Hematopoietic multipotent progenitor cell treated with erythropoietin and hydrocortisone succinate and interleukin-3 and kit ligand, for 6 days (in vitro differentiated cells): Measurements from ENCODE around the gene DYNLT2B.
"Not testable (repeated sequence)": the region's sequence is repeated elsewhere in the genome, so short reads cannot be mapped to it uniquely, and the experiment has no call there.

Experiments used
- DNase-seq: peaks from one replicate; pipeline ENCODE4 v3.0.0-alpha.2; 2015

DYNLT2B gene

GRCh38 chr3:196317687-196318467, at the start of gene DYNLT2B:
TSS of gene DYNLT2B (minus strand) at chr3:196318240. CDS start at chr3:196318152, 88 bp downstream.
- peak; percentile 93 for DNase-seq

- no peak for DNase-seq
Observed at GRCh38 chr3:196365736-196366135, 47.7 kb upstream of the DYNLT2B start.

GRCh38 chr3:196360586-196360985, 42.5 kb upstream of the DYNLT2B start:
- no peak for DNase-seq

- DNase-seq, result not testable (repeated sequence)
Observed at GRCh38 chr3:196358540-196358939, 40.5 kb upstream of the DYNLT2B start.

GRCh38 chr3:196357905-196358304, 39.9 kb upstream of the DYNLT2B start:
- DNase-seq, result no peak

- DNase-seq, result no peak
Observed at GRCh38 chr3:196356556-196356955, 38.5 kb upstream of the DYNLT2B start.

- DNase-seq, result no peak
Observed at GRCh38 chr3:196355668-196356067, 37.6 kb upstream of the DYNLT2B start.

GRCh38 chr3:196354132-196354531, 36.1 kb upstream of the DYNLT2B start:
- peak; percentile 82 for DNase-seq

- no peak for DNase-seq
Observed at GRCh38 chr3:196351541-196351940, 33.5 kb upstream of the DYNLT2B start.

GRCh38 chr3:196350067-196350466, 32.0 kb upstream of the DYNLT2B start:
- no peak for DNase-seq

GRCh38 chr3:196348698-196349097, 30.7 kb upstream of the DYNLT2B start:
- DNase-seq, result no peak

- DNase-seq, result peak; percentile 73
Observed at GRCh38 chr3:196344663-196345062, 26.6 kb upstream of the DYNLT2B start.

GRCh38 chr3:196343917-196344316, 25.9 kb upstream of the DYNLT2B start:
- DNase-seq, result not testable (repeated sequence)

- no peak for DNase-seq
Observed at GRCh38 chr3:196341137-196341536, 23.1 kb upstream of the DYNLT2B start.

GRCh38 chr3:196340466-196340865, 22.4 kb upstream of the DYNLT2B start:
- DNase-seq, result no peak

GRCh38 chr3:196339493-196340254, 21.6 kb upstream of the DYNLT2B start:
- peak; percentile 70 for DNase-seq

GRCh38 chr3:196339044-196339443, 21.0 kb upstream of the DYNLT2B start:
- DNase-seq, result no peak

GRCh38 chr3:196336319-196337145, 18.5 kb upstream of the DYNLT2B start:
- DNase-seq, result no peak

GRCh38 chr3:196335503-196335948, 17.5 kb upstream of the DYNLT2B start:
- no peak for DNase-seq

GRCh38 chr3:196334982-196335381, 16.9 kb upstream of the DYNLT2B start:
- DNase-seq, result no peak

GRCh38 chr3:196332168-196332567, 14.1 kb upstream of the DYNLT2B start:
- no peak for DNase-seq

GRCh38 chr3:196327405-196327804, 9.4 kb upstream of the DYNLT2B start:
- DNase-seq, result no peak

- no peak for DNase-seq
Observed at GRCh38 chr3:196326936-196327335, 8.9 kb upstream of the DYNLT2B start.
